ENCODE data around the gene JAG2. TPM values are rescaled to one million over a fixed set of nuclear protein-coding genes. Genes with fewer than 3 reads are reported as not detected.

The JAG2 gene
- total RNA-seq, 1 experiment from 2014 or later = 85.9 TPM

DNA sequence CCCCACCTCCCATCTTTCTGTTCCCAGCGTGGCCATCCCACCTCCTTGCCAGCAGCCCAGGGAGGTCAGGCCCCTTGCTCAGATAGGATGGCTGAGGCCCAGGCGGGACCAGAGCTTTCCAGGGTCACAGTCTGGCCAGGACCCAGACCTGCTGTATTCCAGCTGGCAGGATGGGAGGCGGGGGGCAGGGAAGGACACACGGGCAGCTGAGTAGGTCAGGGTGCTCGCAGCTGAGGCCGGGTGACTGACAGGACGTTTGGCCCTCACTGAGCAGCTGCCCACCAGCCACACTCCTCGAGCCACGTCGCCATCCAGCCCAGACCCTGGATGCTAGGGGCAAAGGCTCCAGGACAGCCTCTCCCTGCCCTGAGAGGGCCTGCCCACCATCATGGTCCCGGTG, 8.5 kb upstream of the JAG2 start:
- BruUV-seq (replicated peaks) = no TSS peak
- no peak overlapping the region for H3K4me3 ChIP-seq (replicated peaks in 1 of 2; ENCODE audit: low read depth in 1 of 2, low read length in 2 of 2)
- POLR2A ChIA-PET = no interaction called here
- no peaks in the 10 kb centered on the region for H3K36me3 ChIP-seq (ENCODE audit: control insufficient read depth in 1 of 2, insufficient read depth in 2 of 2, low read length in 2 of 2)
- TF ChIP-seq ZFX (IDR thresholded peaks at IDR 0.05) (no peak), YY1 (IDR thresholded peaks at IDR 0.05; ENCODE audit: extremely low read depth, insufficient replicate concordance, low read depth, low read length) (no peak), ZNF274 (IDR thresholded peaks at IDR 0.05; ENCODE audit: low read depth, low read length) (no peak), POLR2AphosphoS5 (IDR thresholded peaks at IDR 0.05; ENCODE audit: low read depth, low read length) (no peak), POLR2A (IDR thresholded peaks at IDR 0.05; ENCODE audit: borderline replicate concordance, extremely low read depth, insufficient read depth, insufficient read length) (no peak), EGR1 (IDR thresholded peaks at IDR 0.05; ENCODE audit: low read depth) (no peak), SRF (IDR thresholded peaks at IDR 0.05; ENCODE audit: low read depth) (no peak), SP1 (IDR thresholded peaks at IDR 0.05; ENCODE audit: low read depth) (no peak), CBX3 (IDR thresholded peaks at IDR 0.05; ENCODE audit: low read depth) (no peak), CEBPB (IDR thresholded peaks at IDR 0.05; ENCODE audit: low read depth) (no peak), FOSL1 (IDR thresholded peaks at IDR 0.05; ENCODE audit: low read depth) (no peak), EZH2phosphoT487 (IDR thresholded peaks at IDR 0.05; ENCODE audit: borderline replicate concordance) (no peak), TCF7L2 (IDR thresholded peaks at IDR 0.05; ENCODE audit: borderline replicate concordance, extremely low read depth, insufficient read depth, insufficient read length) (no peak), SIN3A (IDR thresholded peaks at IDR 0.05; ENCODE audit: low read depth) (no peak), RAD21 (IDR thresholded peaks at IDR 0.05; ENCODE audit: low read depth) (no peak), ELF1 (IDR thresholded peaks at IDR 0.05; ENCODE audit: borderline replicate concordance, low read depth) (no peak), EZH2 (IDR thresholded peaks at IDR 0.05) (no peak)
- TF ChIP-seq, protein P1, sequence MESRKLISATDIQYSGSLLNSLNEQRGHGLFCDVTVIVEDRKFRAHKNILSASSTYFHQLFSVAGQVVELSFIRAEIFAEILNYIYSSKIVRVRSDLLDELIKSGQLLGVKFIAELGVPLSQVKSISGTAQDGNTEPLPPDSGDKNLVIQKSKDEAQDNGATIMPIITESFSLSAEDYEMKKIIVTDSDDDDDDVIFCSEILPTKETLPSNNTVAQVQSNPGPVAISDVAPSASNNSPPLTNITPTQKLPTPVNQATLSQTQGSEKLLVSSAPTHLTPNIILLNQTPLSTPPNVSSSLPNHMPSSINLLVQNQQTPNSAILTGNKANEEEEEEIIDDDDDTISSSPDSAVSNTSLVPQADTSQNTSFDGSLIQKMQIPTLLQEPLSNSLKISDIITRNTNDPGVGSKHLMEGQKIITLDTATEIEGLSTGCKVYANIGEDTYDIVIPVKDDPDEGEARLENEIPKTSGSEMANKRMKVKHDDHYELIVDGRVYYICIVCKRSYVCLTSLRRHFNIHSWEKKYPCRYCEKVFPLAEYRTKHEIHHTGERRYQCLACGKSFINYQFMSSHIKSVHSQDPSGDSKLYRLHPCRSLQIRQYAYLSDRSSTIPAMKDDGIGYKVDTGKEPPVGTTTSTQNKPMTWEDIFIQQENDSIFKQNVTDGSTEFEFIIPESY (IDR thresholded peaks at IDR 0.05; ENCODE audit: extremely low read depth, insufficient replicate concordance, low read length) = no peak
- TF ChIP-seq, protein P2, sequence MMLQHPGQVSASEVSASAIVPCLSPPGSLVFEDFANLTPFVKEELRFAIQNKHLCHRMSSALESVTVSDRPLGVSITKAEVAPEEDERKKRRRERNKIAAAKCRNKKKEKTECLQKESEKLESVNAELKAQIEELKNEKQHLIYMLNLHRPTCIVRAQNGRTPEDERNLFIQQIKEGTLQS (IDR thresholded peaks at IDR 0.05) = no peak
- peaks cover 16 to 37% of the 10 kb centered on the region in 2 experiments for H3K4me1 ChIP-seq (ENCODE audit: control insufficient read depth in 1 of 2, insufficient read depth in 2 of 2, low read length in 2 of 2)
- H3K9ac ChIP-seq (ENCODE audit: low read length) = no peak overlapping the region
- CTCF ChIA-PET = no interaction called here
- DNase-seq (ENCODE audit: low read depth, low spot score) (no peak), ATAC-seq (no peak)
- H2AFZ ChIP-seq (ENCODE audit: low read depth, low read length, poor library complexity, severe bottlenecking) = no peak overlapping the region
- H3K27me3 ChIP-seq (ENCODE audit: insufficient read depth, low read length) = no peaks in the 10 kb centered on the region
- no peaks in the 10 kb centered on the region for H3K79me2 ChIP-seq (ENCODE audit: insufficient read depth, low read length)
- no peaks in the 10 kb centered on the region for H4K20me1 ChIP-seq (ENCODE audit: insufficient read depth)
- H3K27ac ChIP-seq (ENCODE audit: low read depth, low read length) = no peak overlapping the region; the same call in 1 of the 2 replicates
- H3K9me3 ChIP-seq (ENCODE audit: control insufficient read depth in 1 of 2, insufficient read depth in 1 of 2, low read depth in 1 of 2, low read length in 2 of 2) = no peaks in the 10 kb centered on the region
- H3K4me2 ChIP-seq (ENCODE audit: low read length) = no peak overlapping the region
- intact Hi-C loops (cut with micrococcal nuclease) = no loop called here
- RAD21 ChIA-PET (ENCODE audit: low non-redundant PET in 1 of 2, low total read pairs in 2 of 2, uncharacterized antibody in 2 of 2, unreplicated experiment in 2 of 2) = no interaction called here
- H3K9me2 ChIP-seq (ENCODE audit: insufficient read depth) = no peaks in the 10 kb centered on the region
